ENCODE results near the gene SMYD3.

Gene SMYD3

DNA sequence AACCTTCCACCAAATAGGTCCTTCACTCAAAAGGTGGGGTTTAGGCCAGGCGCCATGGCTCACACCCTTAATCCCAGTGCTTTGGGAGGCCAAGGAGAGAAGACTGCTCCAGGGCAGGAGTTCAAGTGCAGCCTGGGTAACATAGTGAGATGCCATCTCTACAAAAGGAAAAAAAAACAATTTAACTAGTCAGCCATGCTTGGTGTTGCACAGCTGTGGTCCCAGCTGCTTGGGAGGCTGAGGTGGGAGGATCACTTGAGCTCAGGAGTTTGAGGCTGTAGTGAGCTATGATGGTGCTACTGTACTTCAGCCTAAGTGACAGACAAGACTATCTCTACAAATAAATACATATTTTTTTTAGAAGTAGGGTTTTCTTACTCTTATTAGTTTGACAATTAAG, 734.8 kb downstream of the SMYD3 start:
- Histone ChIP-seq H3K27ac (ENCODE audit: low read depth, low read length, severe bottlenecking) (no peak overlapping the region), H3K4me1 (ENCODE audit: control insufficient read depth, insufficient read depth, low read length, poor library complexity, severe bottlenecking) (no peaks in the 10 kb centered on the region), H3K4me3 (ENCODE audit: extremely low read depth, insufficient read depth, low read length, poor library complexity, severe bottlenecking) (no peak overlapping the region), H3K9me3 (ENCODE audit: control insufficient read depth, low read length) (no peaks in the 10 kb centered on the region), H3K36me3 (ENCODE audit: control insufficient read depth, insufficient read depth, low read length) (no peaks in the 10 kb centered on the region)
- WGBS, 2 experiments (ENCODE audit: insufficient coverage in 2 of 2), result 100% methylated on average over 1 of the region's 1 CpG; no CpG with 5 or more reads in 1 of the 2 experiments

DNA sequence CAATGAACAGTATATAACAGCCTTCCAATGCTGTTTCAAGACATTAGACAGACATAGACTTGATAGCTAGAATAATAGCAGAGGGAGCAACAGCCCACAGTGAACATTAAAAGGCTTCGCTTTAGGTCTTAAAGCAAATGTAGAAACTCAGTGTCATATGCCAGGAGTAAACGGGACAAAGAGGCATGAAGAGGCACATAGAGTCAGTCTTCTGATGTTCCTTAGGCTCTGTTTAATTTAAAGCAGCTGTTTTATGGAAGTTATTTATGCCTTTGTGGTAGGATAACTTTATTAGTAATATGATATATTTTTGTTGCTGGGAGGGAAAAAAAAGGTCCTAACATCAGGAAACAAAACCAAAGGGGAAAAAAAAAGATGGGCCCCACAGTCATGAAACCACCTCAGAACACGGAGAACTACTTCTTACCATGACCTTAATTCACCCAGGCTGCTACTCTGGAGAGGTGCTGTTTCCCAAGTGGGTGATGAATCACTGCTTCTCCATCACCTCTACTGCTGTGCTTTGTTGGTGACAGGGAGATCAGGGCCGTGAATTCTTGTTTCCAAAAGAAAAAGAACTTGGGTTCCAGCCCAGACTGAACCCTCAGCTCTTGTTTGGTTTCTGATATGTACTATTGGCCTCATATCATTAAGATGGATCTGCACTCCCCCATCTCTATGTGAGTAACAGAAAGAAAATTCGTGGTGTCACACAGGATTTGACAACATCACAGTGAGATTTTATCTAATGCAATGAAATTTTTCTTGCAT, 735.4 kb downstream of the SMYD3 start:
- Histone ChIP-seq H3K36me3 (ENCODE audit: control insufficient read depth, insufficient read depth, low read length) (no peaks in the 10 kb centered on the region), H3K4me1 (ENCODE audit: control insufficient read depth, insufficient read depth, low read length, poor library complexity, severe bottlenecking) (no peaks in the 10 kb centered on the region), H3K9me3 (ENCODE audit: control insufficient read depth, low read length) (no peaks in the 10 kb centered on the region), H3K4me3 (ENCODE audit: extremely low read depth, insufficient read depth, low read length, poor library complexity, severe bottlenecking) (no peak overlapping the region), H3K27ac (ENCODE audit: low read depth, low read length, severe bottlenecking) (no peak overlapping the region)
- WGBS, 2 experiments (ENCODE audit: insufficient coverage in 2 of 2), result 93 to 95% methylated on average over 2 of the region's 5 CpGs

DNA sequence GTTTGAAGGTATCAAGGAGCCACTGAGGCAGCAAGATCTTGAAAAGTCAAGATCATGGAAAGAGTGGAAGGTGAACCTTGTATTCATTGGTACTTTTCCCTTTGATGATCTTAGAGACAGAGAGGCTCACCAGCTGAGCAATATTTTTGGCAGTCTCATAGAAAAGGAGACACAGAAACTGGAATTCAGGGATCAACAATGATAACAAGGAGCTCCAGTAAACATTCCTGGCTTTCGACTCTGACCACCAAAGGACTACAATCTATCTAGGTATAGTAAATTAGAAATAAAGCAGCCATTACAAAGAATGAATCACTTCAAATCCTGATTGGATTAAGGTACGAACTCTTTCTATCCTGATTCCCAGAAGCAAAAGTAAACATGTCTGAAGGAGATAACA, 736.9 kb downstream of the SMYD3 start:
- H3K27ac ChIP-seq (ENCODE audit: low read depth, low read length, severe bottlenecking), result no peak overlapping the region
- WGBS, 2 experiments (ENCODE audit: insufficient coverage in 2 of 2), result 100% methylated on average over 1 of the region's 2 CpGs; no CpG with 5 or more reads in 1 of the 2 experiments
- no peaks in the 10 kb centered on the region for H3K36me3 ChIP-seq (ENCODE audit: control insufficient read depth, insufficient read depth, low read length)
- H3K9me3 ChIP-seq (ENCODE audit: control insufficient read depth, low read length), result no peaks in the 10 kb centered on the region
- no peak overlapping the region for H3K4me3 ChIP-seq (ENCODE audit: extremely low read depth, insufficient read depth, low read length, poor library complexity, severe bottlenecking)
- no peaks in the 10 kb centered on the region for H3K4me1 ChIP-seq (ENCODE audit: control insufficient read depth, insufficient read depth, low read length, poor library complexity, severe bottlenecking)

DNA sequence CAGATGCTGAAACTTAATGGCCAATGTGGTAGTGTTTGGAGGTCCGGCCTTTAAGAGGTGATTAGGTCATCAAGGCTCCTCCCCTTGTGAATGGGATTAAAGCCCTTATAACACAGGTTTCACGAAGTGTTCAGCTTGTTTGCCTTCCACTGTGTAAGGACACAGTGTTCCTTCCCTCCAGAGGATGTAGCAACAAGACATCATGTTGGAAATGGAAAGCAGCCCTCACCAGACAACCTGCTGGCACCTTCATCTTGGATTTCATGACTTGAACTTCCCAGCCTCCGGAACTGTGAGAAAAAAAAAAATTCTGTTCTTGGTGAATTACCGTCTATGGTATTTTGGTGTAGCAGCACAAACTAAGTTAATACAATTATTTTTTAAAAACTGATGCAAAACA, 738.5 kb downstream of the SMYD3 start:
- no peaks in the 10 kb centered on the region for H3K9me3 ChIP-seq (ENCODE audit: control insufficient read depth, low read length)
- no peaks in the 10 kb centered on the region for H3K36me3 ChIP-seq (ENCODE audit: control insufficient read depth, insufficient read depth, low read length)
- H3K27ac ChIP-seq (ENCODE audit: low read depth, low read length, severe bottlenecking), result no peak overlapping the region
- WGBS, 2 experiments (ENCODE audit: insufficient coverage in 2 of 2), result 89 to 100% methylated on average over 1 to 2 of the region's 4 CpGs
- no peak overlapping the region for H3K4me3 ChIP-seq (ENCODE audit: extremely low read depth, insufficient read depth, low read length, poor library complexity, severe bottlenecking)
- no peaks in the 10 kb centered on the region for H3K4me1 ChIP-seq (ENCODE audit: control insufficient read depth, insufficient read depth, low read length, poor library complexity, severe bottlenecking)

DNA sequence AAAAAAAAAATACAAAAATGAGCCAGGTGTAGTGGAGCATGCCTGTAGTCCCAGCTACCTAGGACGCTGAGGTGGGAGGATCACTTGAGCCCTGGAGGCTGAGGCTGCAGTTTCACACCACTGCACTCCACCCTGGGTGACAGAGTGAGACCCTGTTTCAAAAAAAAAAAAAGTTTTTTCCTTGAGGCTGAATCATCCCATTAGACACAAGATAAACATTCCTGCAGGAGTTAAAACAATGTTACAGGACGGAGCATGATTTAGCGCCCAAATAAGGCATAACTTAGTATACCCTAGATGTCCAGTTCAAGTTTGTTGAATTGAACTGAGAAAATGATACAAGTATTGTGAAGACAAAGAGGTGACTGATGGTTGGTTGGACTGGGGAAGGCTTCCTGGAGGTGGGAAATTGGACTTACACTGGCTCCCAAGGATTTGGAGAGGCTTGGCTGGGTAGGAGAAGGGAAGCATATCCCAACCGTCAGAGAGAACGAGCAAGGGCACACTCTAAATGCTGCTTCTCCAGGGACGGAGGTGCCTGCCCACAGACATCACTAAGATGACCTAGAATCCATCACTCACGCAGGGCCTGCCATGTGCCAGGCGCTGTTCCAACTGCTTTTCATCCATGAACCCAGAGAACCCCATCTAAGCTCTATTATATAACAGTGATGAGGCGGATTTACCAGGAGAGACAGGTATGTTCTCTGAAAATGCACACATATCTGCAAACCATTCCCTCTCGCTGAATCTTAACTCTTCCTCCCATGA, 741.7 kb downstream of the SMYD3 start:
- no peaks in the 10 kb centered on the region for H3K9me3 ChIP-seq (ENCODE audit: control insufficient read depth, low read length)
- 93 to 96% methylated on average over 6 to 8 of the region's 10 CpGs for WGBS, 2 experiments (ENCODE audit: insufficient coverage in 2 of 2)
- H3K36me3 ChIP-seq (ENCODE audit: control insufficient read depth, insufficient read depth, low read length), result no peaks in the 10 kb centered on the region
- H3K27ac ChIP-seq (ENCODE audit: low read depth, low read length, severe bottlenecking), result no peak overlapping the region
- H3K4me3 ChIP-seq (ENCODE audit: extremely low read depth, insufficient read depth, low read length, poor library complexity, severe bottlenecking), result no peak overlapping the region
- H3K4me1 ChIP-seq (ENCODE audit: control insufficient read depth, insufficient read depth, low read length, poor library complexity, severe bottlenecking), result no peaks in the 10 kb centered on the region

DNA sequence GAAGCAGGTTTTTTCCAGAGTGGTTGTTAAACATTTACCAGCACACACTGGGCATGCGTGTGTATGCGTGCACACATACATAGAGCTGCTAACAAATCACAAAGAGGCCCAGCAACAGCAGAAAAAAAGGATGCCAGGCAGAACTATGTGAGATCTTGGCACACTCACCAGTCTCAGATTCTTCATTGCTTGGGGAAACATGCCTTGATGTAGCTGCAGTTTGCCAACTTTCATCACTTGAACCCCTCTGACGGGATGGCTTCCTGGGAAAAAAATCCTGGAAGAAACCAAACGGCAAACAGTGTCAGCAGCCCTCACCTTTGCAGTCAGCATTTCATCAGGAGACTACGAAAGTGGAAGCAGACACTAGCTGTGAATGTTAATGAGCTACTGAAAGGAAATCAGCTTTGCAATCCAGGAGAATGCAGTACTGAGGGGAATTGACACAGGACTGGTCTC, 743.2 kb downstream of the SMYD3 start:
- Histone ChIP-seq H3K9me3 (ENCODE audit: control insufficient read depth, low read length) (no peaks in the 10 kb centered on the region), H3K27ac (ENCODE audit: low read depth, low read length, severe bottlenecking) (no peak overlapping the region), H3K36me3 (ENCODE audit: control insufficient read depth, insufficient read depth, low read length) (no peaks in the 10 kb centered on the region), H3K4me1 (ENCODE audit: control insufficient read depth, insufficient read depth, low read length, poor library complexity, severe bottlenecking) (no peaks in the 10 kb centered on the region), H3K4me3 (ENCODE audit: extremely low read depth, insufficient read depth, low read length, poor library complexity, severe bottlenecking) (no peak overlapping the region)
- WGBS, 2 experiments (ENCODE audit: insufficient coverage in 2 of 2), result 67 to 69% methylated on average over 5 of the region's 5 CpGs

DNA sequence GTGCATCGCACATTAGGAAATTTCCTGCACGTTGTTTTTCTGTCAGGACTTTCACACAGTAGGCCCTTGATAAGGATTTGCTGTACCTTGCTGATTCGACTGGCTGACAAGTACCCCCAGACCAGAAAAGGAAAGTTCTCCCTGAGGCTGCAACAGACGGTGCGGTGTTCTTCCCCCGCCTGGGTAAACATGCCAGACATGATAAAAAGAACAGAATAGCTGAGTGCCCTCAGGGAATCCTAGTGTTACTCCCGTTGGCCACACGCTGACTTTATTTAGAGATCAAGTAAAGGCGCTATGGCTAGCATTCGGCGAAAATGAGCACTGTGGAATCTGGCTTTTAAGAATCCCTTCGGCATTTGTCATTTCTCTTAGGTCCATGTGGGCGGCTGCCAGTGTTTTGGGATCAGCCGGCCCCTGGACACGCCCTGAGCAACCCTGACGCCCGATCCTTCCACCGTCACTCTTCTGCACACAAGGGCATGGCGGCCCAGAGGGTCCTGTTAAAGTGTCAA, 744.6 kb downstream of the SMYD3 start:
- H3K36me3 ChIP-seq (ENCODE audit: control insufficient read depth, insufficient read depth, low read length), result no peaks in the 10 kb centered on the region
- WGBS, 2 experiments (ENCODE audit: insufficient coverage in 2 of 2), result 90% methylated on average over 19 of the region's 19 CpGs
- no peaks in the 10 kb centered on the region for H3K4me1 ChIP-seq (ENCODE audit: control insufficient read depth, insufficient read depth, low read length, poor library complexity, severe bottlenecking)
- no peaks in the 10 kb centered on the region for H3K9me3 ChIP-seq (ENCODE audit: control insufficient read depth, low read length)
- no peak overlapping the region for H3K27ac ChIP-seq (ENCODE audit: low read depth, low read length, severe bottlenecking)
- H3K4me3 ChIP-seq (ENCODE audit: extremely low read depth, insufficient read depth, low read length, poor library complexity, severe bottlenecking), result no peak overlapping the region

DNA sequence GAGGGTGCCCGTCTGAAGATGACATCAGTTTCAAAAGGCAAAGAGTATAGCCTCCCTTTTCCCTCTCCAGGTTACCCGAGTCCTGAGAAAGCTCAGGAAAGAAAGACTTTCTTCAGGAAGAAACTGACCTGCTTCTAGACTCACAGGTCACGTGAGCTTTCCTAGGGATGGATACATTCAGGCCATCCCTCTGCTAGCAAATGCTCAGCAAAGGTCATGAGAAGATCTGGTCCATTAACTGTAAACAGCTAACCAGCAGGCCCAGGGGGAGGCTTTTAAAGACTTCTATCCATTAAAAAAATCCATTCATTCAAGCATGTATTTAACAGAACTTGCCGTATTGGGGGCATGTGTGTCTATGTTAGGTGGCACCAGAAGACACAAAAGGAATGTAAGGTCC, 746.8 kb downstream of the SMYD3 start:
- Histone ChIP-seq H3K9me3 (ENCODE audit: control insufficient read depth, low read length) (no peaks in the 10 kb centered on the region), H3K4me1 (ENCODE audit: control insufficient read depth, insufficient read depth, low read length, poor library complexity, severe bottlenecking) (no peaks in the 10 kb centered on the region), H3K27ac (ENCODE audit: low read depth, low read length, severe bottlenecking) (no peak overlapping the region), H3K4me3 (ENCODE audit: extremely low read depth, insufficient read depth, low read length, poor library complexity, severe bottlenecking) (no peak overlapping the region), H3K36me3 (ENCODE audit: control insufficient read depth, insufficient read depth, low read length) (no peaks in the 10 kb centered on the region)
- WGBS, 2 experiments (ENCODE audit: insufficient coverage in 2 of 2), result 94 to 100% methylated on average over 3 of the region's 4 CpGs

DNA sequence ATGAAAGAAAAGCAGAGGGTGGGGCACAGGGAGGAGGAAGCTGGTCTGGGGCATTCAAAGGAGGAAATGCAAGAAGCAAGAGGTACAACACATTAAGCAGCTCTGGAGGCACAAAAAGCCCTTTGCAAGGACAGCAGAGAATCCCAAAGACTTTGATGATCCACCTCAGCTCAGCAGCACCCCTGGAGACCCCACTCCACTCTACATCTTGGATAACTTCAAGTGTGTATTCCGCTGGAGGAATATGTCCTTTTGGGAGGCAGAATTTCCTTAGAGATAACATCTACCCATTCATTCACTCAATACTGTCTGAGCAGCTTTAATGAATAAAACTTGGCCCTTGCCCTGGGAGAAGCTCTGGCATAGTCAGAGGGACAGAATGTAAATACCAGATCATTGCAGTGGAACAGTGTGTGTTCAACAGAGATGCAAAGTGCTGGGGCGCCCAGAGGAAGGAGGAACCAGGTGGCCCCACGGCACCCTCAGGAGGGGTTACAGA, 752.6 kb downstream of the SMYD3 start:
- no peaks in the 10 kb centered on the region for H3K36me3 ChIP-seq (ENCODE audit: control insufficient read depth, insufficient read depth, low read length)
- no peaks in the 10 kb centered on the region for H3K9me3 ChIP-seq (ENCODE audit: control insufficient read depth, low read length)
- no peaks in the 10 kb centered on the region for H3K4me1 ChIP-seq (ENCODE audit: control insufficient read depth, insufficient read depth, low read length, poor library complexity, severe bottlenecking)
- H3K27ac ChIP-seq (ENCODE audit: low read depth, low read length, severe bottlenecking), result no peak overlapping the region
- H3K4me3 ChIP-seq (ENCODE audit: extremely low read depth, insufficient read depth, low read length, poor library complexity, severe bottlenecking), result no peak overlapping the region
- WGBS, 2 experiments (ENCODE audit: insufficient coverage in 2 of 2), result 68 to 82% methylated on average over 2 of the region's 3 CpGs

DNA sequence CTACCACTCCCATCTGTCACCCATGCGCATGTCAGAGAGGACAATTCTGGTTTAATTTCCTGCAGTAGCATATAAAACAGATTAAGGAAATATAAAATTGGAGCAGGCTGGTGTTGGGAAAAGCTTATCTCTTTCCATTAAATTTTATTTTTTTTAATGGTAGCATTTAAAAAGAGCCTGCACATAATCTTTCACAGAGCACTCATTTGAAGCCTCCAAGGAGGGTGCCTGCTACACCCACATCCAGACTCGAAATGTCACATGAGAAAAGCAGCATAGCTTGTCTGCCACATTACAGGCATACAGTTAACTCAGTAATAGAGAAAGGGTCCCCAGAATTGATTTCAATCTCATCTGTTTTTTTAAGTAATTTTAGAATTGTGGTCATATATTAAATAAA, 753.3 kb downstream of the SMYD3 start:
- WGBS, 2 experiments (ENCODE audit: insufficient coverage in 2 of 2), result 80% methylated on average over 1 of the region's 2 CpGs; no CpG with 5 or more reads in 1 of the 2 experiments
- Histone ChIP-seq H3K9me3 (ENCODE audit: control insufficient read depth, low read length) (no peaks in the 10 kb centered on the region), H3K27ac (ENCODE audit: low read depth, low read length, severe bottlenecking) (no peak overlapping the region), H3K4me1 (ENCODE audit: control insufficient read depth, insufficient read depth, low read length, poor library complexity, severe bottlenecking) (no peaks in the 10 kb centered on the region), H3K36me3 (ENCODE audit: control insufficient read depth, insufficient read depth, low read length) (no peaks in the 10 kb centered on the region), H3K4me3 (ENCODE audit: extremely low read depth, insufficient read depth, low read length, poor library complexity, severe bottlenecking) (no peak overlapping the region)

All from mesodermal cell (in vitro differentiated cells).